GM21786 (cell line): Measurements from ENCODE around the gene CNOT8.
"Not testable (repeated sequence)": the region's sequence is repeated elsewhere in the genome, so short reads cannot be mapped to it uniquely, and the experiment has no call there.

Source experiments
- ATAC-seq: cut with Tn5 transposase; IDR thresholded peaks from one replicate; pipeline ENCODE4 v1.9.1; 2021; ENCODE audit not compliant: unreplicated experiment

Gene CNOT8

GRCh38 chr5:154863291-154864080 lies 5.1 kb downstream of the CNOT8 start:
- ATAC-seq, result no peak

DNA sequence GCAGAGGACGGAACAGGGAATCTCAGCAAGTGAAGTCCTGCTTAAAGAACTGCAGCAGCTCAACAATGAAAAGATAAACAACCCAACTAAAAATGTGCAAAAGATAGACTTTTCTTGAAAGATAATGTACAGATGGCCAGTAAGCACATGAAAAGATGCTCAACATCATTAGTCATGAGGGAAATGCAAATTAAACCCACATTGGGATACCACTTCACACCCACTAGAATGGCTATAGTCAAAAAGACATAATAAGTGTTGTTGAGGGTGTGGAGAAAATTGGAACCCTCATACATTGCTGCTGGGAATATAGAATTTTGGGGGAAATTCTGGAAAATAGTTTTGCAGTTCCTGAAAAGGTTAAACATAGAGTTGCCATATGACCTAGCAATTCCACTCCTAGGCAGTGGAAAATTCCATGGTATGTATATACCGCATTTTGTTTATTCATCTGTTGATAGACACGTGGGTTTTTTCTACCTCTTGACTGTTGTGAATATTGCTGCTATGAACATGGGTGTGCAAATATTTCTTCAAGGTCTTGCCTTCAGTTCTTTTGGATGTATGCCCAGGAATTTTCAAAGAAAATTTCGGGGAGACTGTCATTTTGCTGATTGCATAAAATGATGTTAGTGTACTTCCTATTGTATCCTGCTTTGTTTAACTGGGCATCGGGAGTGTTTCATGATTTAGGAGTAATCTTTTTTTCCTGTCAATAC lies 7.2 kb downstream of the CNOT8 start:
- no peak for ATAC-seq

- ATAC-seq, result no peak
These were observed 8.4 kb downstream of the CNOT8 start for GRCh38 chr5:154866841-154867240.

DNA sequence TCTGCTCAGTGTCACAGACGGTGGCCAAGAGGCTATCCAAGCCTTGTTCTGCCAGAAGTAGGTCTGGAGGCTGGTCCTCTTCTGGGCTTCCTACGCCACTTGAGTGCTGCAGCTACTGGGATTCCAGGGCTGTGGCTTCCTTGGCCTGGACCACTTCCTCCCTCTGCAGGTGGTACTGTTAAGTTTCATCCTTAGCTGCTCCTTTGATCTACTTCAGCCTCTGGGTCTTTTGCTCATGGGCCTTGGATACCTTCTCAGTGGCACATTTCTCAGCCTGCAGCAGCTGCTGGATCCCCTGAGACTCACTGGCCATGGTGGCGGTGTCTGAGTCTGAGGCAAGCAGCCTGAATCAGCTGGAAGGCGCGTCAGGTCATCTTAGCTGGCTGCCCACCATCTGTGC lies 10.3 kb downstream of the CNOT8 start:
- no peak for ATAC-seq

DNA sequence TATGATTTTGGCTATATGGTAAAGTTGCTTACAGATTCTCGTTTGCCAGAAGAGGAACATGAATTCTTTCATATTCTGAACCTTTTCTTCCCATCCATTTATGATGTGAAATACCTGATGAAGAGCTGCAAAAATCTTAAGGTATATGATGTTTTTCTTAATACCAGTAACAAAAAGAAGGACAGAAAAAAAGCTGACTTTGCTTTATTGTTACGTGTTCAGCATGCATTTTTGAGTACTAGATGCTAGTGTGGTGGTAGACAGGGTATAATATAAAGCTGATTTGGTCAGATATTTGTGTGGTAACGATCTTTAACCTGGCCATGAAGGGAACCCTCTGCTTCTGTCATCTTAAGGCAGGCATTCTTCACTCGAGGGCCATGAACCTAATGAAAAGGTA lies 13.3 kb downstream of the CNOT8 start:
- no peak for ATAC-seq

- ATAC-seq, result no peak
These were observed 15.4 kb downstream of the CNOT8 start for GRCh38 chr5:154873791-154874331.

DNA sequence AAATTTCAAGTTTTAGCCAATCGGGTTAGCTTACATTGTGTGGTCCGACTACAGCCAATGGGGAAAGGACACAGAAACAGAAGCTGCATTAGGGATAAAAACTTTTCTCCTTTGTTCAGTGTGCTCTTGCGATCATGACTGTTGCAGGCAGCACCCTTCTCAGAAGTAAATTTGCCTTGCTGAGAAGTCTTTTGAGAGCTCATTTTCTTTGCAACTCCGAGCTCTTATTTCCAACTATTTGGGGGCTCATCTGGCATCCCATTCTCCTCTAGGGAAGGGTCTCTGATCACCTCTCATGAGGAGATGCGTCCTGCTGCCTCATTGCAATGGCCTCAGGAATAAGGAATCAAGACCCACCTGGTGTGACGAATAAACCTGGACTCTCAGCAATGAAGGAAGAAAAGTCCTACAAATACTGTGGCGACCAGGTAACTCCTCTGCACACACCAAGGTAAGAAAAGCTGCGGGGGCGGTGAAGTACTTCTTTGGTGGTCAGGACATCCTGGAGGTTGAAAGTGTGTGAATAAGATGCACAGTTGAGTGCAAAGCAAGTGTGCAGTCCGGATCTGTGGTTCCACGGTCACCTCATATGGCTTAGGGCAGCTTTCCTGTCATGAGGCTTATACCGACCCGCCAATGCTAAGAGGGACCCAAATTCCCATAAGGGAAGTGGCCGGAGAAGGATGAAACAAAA lies 20.4 kb downstream of the CNOT8 start:
- ATAC-seq, result no peak

GRCh38 chr5:154881986-154882385 lies 23.6 kb downstream of the CNOT8 start:
- ATAC-seq, result no peak

GRCh38 chr5:154884424-154884823 lies 26.0 kb downstream of the CNOT8 start:
- ATAC-seq, result no peak

- no peak for ATAC-seq
These were observed 27.0 kb downstream of the CNOT8 start for GRCh38 chr5:154885439-154885838.

DNA sequence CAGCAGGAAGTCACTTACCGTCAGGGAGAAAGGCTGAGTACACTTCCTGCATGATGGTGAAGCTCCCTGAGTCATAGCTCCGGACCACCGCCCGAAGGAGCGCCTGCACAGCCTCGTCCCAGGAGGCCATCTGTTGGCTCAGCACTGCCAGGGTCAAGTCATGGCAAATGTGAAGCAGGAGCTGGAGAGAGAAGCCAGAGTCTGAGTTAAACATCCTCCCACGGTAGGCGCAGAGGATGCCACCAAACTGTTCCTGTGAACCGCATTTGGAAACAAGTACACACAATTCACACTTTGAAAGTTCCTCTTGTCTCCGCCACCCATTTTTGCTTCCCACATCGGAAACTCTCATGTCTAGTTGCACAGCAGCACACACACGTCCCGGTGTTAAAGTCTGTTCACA lies 33.9 kb downstream of the CNOT8 start:
- no peak for ATAC-seq

DNA sequence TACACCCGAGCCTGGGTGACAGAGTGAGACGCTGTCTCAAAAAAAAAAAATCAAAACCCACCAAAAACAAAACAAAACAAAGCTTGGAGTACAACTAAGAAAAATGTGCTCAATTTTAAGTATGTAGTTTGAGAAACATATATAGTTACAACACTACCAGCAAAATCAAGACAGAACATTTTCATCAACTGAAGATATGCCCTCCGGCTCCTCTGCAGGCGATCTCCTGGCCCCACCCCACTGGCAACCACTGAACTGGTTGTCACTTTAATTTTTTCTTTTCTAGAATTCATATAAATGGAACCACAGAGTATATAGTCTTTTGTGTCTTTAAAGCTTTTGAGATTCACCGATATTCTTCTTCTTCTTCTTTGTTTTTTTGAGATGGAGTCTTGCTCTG lies 35.0 kb downstream of the CNOT8 start:
- ATAC-seq, result no peak

DNA sequence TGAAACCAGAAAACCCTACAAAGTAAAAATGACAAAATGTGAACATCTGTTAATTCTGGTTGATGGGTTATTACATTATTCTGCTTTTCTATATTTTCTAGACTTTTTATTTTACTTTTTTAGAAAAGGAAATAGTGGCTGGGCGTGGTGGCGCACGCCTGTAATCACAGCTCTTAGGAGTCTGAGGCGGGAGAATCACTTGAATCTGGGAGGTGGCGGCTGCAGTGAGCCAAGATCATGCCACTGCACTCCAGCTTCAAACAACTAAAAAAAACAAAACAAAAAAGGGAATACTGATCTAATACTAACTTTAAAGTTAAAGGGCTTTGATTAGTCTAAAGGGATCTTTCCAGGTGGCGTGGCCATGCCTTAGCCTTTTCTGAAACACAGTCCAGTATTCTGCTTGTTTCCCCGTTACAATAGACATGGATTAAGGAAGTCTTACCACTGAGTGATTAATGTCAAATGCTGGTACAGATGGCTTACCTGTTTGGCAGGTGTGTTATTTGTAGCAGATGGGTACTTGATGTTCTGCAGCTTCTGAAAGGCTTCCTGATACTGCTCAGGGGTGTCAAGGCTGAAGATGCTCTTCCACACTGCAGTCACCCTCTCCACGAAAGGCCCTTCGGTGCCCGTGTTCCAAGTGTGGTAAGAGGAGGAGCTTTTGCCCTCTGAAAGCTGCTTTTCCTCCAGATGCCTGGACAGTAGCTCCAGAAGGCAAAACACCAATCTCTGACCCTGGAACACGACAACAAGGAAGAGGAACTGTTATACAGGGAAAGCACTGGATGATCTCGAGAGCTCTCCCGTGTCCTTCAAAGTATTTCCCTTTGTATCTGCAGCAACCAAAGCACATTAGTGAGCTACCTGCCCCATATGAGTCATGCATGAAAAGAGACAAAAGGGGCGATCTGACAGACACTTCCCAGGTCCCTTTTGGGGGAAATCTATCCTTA lies 37.5 kb downstream of the CNOT8 start:
- ATAC-seq, result no peak

GRCh38 chr5:154896562-154897165 lies 38.2 kb downstream of the CNOT8 start:
- no peak for ATAC-seq

DNA sequence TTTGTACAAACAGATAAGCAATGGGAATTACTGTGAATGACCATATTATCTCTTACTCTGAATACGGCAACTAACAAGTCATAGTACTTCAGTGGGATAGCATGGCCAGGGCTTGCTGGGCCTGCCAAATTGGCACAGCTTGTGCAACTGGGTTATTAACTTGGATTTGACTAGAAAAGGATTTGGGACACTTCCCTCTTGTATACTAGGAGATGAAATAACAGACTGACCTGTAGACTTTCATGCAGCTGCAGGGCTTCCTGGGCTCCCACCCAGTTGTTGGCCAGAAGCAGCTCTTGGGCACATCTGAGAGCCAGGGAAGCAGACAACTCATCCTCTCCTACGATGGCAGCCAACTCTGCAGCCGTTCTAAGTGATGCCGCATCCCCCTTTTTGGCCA lies 39.8 kb downstream of the CNOT8 start:
- ATAC-seq, result no peak

DNA sequence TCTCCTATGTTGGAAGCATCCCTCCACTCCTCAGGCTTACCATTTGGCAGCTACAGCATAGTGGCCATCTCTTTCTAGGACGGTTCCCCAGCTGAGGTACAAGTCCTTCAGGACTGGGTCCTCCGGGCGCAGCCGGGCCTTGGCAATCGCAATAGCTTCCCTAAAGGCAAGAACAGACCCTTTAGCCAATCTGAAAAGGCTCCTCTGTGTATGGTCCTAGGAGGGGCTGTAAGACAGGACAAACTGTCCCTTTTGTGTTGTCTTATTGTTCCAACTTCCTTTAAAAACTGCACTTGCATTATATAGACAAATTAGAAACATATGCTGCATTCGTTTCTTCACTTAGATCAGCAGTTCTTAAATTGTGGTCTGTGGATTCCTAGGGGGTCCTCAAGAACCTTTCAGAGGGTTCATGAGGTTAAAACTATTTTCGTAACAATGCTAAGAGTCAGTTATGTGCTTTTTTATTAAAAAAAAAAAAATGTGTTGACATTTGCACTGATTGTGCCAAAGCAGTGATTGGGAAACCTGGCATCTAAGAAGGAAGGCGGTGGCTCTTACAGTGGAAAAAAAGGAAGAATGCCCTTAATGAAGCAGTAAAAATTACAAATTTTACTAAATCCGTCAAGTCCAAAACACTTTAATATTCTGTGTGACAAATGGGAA lies 40.9 kb downstream of the CNOT8 start:
- no peak for ATAC-seq

DNA sequence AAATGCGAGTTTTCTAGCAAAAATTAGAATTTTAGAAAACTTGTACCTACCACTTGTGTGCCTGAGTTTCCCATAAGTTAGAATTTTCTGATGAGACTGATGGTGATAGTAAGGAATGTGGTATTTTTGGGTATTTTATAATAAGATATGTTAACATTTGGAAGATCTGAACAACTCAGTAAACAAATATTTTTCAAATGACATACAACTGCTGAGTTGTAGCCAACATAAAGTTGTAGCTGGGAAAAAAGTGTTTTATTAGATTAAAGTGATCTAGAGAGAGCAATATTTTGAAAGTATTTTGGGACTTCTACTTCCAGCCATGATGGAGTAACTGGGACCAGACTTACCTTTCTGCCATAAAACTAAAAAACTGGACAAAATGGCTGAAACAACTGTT lies 41.6 kb downstream of the CNOT8 start:
- ATAC-seq, result no peak

GRCh38 chr5:154901276-154901675 lies 42.8 kb downstream of the CNOT8 start:
- no peak for ATAC-seq

DNA sequence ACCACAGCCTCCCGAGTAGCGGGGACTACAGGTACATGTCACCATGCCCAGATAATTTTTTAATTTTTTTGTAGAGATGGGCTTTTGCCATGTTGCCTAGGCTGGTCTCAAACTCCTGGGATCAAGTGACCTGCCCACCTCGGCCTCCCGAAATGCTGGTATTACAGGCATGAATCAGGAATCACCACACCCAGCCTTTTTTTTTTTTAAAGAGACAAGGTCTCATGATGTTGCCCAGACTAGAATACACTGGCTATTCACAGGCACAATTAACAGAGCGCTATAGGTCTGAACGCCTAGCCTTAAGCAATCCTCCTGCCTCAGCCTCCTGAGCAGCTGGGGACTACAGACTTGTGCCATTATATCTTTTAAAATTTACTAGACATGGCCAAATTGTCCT lies 43.5 kb downstream of the CNOT8 start:
- no peak for ATAC-seq

DNA sequence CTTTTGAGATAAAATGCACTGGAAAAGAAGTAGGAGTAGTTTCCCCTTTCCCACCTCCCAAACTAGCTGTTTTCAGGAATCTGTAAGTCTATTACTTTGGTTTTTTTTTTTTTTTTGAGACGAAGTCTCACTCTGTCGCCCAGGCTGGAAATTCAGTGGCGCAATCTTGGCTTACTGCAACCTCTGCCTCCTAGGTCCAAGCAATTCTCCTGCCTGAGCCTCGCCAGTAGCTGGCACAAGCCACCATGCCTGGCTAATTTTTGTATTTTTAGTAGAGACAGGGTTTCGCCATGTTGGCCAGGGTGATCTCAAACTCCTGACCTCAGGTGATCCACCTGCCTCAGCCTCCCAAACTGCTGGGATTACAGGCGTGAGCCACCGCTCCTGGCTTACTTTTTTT lies 47.2 kb downstream of the CNOT8 start:
- ATAC-seq, result not testable (repeated sequence)
